GM21529 (cell line): ENCODE data around the gene FOSL2.

Source experiments
- ATAC-seq: cut with Tn5 transposase; IDR thresholded peaks from one replicate; pipeline ENCODE4 v1.9.1; 2021; ENCODE audit not compliant: unreplicated experiment

Gene FOSL2

DNA sequence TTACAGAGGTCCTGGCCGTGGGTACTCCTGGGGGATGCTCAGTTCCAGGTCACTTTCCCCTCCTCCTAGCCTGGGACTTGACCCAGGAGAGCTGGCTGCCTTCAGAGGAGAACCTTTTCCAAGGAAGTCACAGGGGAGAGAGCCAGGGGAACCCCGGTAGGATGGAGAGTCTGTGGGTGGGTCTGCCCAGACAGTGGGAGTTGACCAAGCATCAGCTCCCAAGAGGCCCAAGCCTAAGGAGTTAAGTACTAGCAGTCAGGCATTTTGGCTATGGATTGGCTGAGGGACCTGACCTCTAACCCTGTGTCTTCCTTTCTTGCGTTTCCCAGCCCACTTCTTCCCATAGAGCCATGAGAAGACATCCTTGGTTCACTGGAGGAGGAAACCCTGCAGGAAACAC lies 54.4 kb downstream of the FOSL2 start:
- no peak for ATAC-seq

DNA sequence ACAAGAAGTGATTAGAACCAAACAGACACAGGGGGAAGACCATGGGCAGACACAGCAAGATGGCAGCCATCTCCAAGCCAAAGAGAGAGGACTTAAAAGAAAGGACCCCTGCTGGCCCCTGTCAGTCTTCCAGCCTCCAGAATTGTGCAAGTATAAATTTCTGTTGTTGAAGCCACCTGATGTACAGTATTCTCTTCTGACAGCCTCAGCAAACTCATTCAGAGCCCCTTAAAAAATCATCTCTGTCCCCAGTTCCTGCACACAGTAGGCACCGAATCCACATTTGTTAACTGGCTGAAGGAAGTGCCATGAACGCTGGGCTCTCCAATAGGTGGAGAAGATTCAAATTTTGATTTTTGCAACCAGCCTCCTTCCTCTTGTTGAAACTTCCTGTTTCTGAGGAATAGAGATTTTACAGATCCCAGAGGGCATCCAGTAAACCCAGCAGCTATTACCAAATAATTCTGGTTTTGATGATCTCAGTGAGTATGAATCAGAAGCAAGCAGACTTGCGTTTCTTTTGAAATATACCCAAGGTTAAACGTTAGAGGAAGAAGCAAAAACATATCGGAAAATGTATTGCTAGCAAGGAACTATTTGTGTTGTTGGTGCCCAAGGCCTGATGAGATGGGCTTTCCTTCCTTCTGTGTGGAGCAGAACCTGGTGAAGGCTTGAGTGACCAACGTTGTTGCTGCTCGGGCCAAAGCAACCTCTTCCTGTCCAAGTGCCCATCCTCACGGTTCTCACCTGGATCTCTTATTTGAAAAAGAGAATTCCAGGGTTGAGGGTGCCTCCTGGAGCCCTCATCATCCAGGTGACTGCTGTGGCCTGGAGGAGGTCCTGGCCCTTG lies 55.5 kb downstream of the FOSL2 start:
- ATAC-seq = no peak

DNA sequence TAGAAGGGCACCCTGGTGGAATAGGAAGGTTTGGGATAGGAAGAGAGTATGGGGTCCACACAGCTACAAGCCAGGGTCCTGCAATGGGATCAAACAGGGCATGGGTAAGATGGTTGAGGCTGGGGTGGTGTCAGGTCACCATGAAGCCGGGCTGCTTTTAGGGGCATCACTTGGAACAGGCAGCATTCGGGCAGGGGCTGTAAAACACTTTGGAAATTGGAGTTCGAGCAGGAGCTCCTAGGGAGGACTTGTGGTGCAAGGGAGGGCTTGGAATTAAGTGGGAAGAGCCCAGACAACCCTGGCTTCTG lies 56.1 kb downstream of the FOSL2 start:
- ATAC-seq = no peak

DNA sequence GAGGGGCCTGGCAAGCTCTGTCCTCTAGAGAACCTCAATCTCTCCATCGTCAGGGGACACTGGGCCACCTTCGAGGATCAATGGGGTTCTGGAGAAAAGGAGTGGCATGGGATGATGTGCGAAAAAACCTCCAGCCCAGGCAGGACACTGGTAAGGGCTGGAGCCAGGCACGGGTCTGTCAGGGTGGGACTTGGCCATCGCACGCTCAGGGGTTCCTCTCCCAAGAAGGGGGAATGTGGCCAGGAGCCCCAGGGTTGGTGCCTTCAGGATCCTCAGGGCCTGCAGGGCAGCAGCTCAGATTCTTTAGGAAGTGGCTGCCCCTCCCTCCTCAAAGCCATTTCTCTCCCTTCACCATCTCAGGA lies 56.4 kb downstream of the FOSL2 start:
- ATAC-seq = no peak

DNA sequence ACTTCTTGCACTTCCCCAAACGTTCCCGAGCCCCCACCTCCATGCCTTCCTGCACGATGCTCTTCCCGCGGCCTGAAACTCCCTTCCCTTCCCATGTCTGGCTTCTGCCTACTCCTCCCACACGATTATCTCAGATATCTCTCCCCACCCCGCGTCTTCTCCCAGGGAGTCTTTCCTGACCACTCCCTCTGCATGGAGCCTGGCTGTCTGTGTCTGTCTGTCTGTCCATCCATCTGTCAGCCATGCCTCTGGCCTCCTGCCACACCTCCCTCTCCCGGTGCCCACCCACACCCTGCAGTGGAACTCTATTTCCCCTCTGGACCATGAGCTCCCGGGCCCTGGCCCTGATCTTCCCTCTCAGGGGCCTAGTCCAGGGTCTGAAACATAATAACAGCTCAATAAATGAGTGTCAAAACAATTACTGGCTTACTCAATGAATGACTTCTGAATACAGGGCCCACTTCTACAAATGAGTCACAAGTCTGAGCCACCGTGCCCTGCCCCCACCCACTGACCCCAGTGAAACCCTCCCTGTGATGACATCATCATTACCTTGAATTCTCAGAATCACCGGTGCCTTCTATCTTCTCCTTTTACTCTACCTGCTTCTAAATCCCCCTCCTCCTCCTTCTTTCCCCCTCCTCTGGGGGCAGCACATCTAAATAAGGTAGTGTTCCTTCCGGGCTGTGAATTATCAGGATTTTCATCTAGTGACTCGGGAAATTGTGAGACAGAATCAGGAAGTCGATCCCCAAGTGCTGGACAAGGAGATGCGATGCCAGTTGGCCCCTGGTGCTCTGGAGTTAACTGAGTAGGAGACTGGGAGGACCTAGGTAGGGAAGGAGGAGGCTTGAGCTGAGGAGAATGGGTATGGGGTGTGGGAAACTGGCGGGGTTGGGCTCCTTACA lies 57.1 kb downstream of the FOSL2 start:
- no peak for ATAC-seq

DNA sequence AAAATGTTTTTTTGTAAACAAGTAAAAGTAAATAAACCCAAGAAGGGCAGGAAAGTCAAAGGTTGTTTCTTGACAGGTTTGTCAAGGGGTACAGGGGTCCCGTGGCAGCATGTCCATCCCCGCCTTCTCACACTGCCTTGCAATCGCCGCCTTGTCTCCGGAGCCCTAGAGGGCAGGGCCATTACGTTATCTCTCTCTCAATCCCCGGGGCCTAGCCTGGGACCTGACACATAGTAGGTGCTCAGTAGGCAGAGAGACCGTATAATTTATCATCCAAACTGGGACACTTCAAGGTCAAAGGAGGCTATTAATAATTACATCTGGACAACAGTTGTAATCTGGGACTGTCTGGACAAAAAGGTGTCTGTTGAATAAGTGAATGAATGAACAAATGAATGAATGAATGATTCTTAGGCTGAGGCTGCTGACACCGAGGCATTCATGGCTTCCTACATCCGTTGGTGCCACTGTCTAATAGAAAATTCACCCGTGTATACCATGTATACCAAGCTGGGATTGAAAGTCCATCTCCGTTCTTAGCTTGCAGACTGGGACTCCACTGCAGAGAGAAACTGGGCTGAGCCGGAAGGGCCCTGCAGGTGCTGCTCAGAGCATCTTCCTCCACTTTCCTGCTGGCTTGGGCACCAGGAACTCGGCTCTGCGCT lies 58.4 kb downstream of the FOSL2 start:
- no peak for ATAC-seq

DNA sequence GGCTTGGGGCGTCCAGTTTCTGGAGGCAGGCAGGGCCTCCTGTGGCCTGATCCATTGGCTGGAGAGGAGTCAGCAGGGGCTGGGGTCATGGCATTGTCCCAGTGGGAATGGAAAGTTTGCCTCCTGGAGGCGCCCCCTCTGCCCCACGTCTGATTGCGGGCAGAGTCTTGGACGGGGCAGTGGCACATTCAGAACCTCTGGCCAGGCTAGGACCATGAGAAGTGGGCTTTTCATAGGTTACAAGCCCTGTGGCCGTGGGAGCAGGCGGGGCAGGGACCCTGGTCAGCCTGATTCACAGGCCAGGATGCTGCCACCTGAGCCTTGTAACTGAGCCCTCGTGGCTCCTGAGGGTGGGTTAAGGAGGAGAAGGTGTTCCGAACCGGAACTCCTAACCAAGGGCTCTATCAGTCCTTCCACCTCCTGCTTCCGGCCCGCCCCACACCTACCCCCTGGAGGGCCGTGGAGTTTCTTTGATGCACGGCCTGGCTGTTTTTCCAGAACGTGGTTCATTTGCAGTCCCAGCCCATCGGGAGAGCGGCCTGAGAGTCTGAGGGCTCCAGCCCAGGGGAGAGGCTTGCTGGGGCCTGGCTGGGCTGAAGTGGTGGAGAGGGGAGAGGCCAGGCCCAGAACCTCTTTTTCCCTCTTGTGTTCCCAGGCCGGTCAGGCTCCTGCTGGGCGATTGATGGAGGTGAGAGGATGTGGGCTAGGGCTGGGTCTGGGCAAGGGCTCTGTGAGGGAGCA lies 59.3 kb downstream of the FOSL2 start:
- no peak for ATAC-seq

DNA sequence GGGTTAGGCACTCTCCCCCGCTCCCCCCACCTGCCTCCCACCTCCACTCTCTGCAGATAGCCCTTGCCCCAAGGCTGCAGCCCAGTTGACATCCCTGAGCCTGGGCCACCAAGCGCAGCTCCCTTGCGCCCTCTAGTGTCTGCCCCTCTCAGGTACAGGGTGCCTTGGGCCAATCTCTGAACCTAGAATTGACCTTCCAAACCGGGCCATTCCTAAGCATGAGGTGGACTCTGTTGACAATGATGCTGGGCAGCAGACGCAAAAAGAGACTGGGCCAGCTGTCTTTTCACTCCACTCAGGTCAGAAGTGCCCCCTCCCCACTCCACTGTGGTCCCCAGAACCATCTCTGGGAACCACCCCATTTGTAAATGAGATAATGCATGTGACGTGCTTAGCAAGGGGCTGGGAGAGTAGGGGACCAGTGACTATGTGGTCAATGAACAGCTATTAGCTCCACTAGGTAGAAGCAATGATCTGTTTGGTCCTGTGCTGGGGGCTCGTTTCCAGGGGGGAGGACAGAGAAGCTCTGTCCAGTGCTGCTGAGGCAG lies 60.0 kb downstream of the FOSL2 start:
- ATAC-seq = no peak

DNA sequence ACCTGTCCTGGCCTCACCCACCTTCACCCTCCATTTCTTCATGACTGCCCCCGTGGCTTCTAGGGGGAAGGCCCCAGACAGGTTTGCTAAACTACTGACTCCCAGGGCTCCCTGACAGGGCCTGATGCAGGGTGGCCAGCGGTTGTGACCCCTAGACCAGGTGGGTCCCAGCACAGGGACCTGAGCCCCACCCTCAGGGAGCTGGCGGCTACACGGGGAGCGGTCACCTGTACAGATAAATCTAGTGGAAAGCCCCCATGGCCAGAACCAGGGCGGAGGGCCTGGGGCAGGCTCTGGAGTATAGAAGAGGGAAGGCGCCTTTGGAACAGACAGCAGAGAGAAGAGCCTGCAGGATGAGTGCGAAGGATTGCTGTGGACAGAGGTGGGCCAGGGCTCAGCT lies 60.7 kb downstream of the FOSL2 start:
- ATAC-seq = no peak

DNA sequence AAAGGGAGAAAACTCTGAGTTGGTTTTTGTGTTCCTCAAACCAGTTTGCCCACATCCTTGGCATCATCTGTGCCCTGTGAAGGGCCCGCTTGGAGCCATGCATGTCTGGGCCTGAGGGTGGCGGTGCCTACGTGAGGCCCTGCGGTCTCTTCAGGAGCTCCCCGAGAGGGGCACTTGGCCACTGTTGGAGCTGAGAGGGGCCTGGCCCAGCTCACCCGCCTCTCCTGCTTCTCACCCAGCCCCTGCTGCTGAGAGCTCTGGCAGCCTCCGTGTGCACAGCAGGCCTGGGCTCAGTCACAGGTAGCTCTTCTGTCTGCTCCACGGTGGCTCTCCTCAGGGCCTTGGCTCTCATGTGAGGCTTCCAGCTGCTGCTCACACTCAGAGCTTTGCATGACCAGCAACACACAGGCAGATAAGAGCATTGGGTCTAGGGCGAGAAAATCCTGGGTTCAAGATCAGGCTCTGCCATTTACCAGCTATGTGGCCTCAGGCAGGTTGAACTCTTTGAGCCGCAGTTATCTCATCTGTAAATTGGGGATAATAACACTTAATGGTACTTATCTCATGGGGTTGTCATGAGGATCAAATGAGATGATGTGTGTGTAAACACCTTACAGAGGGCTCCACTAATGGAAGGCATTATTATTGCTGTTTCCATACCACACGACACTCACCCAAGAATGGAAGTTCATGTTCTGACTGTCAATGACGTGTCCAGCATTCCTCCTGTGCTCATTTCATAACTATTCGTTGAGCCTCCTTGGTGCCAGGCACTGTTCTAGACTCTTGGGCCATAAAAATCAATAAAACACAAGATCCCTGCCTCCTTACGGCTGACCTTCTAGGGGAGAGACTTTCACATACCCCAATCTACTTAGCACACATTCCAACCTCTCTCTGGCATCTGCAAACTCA lies 61.6 kb downstream of the FOSL2 start:
- ATAC-seq = no peak

DNA sequence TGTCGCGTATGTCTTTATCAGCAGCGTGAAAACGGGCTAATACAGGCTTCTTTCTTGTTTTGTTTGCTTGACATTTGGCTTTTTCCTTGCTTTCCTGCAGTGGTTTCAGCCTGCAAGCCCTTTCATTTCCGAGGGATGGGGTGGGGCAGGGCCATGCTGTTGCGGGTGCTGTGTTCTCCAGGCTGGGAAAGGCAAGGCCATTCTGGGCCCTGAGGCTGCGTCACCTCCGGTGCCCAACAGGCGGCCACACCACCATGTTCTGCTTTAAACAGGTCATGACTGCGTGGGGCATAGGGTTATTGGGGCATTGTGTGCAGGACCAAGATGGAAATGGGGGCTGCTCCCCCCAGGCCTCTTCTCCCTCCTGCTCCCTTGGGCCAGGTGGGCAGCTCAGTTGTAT lies 64.6 kb downstream of the FOSL2 start:
- no peak for ATAC-seq

DNA sequence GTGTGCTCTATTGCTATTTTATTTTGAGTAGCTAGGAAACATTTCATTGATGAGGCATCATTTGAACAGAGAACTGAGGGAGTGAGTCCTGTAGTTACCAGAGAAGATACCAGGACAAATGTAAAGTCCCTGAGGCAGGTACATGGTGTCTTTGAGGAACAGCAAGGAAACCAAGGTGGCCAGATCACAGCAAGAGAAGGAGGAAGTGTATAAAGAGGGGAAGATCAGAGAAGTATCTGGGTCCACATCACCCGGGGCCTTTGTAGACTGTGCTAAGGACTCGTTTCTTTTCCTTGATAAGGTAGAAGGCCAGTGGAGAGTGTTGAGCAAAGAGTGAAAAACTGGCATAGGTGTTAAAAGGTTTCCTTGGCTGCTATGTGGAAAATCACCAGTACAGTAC lies 68.4 kb downstream of the FOSL2 start:
- no peak for ATAC-seq

DNA sequence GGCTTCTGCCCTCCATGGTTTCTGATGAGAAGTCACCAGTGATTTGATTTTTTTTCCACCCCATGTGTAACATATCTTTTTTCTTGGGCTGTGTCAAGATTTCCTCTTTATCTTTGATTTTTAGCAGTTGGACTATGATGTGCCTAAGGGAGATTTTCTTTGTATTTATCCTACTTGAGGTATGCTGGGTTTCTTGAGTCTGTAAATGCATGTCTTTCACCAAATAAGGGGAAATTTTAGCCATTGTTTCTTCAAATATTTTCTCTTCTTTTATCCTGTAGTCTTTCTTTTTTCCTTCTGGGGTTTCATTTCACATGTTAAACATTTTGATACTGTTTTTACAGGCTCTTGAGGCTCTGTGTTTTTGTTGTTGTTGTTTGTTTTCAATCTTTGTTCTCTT lies 69.5 kb downstream of the FOSL2 start:
- ATAC-seq = no peak

DNA sequence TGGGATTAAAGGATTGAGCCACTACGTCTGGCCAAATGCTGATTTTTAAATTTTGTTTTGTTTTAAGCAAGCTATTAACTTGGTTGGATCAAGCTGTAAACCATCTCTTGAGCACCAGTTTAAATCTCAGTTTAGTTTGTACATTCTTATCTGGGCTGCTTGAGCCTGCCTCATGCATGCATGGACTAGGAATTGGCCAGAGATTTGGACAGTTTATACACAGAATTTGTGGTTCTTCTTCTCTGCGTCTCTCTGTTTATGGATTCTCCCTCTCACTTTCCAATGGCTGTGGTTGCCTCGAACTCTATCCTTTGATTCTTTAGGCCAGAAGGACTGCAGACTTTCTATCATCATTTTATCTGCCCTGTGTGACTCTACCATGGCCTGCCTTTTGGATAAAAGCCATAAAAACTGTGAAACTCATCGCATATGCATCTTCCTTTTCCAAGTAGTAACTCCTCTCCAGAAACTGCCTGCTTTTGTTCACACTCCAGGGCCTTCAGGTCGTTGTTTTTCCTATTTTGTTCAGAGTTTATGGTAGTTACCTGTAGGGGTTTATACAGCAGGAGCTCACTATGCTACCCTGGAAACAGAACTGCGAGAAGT lies 70.7 kb downstream of the FOSL2 start:
- no peak for ATAC-seq

DNA sequence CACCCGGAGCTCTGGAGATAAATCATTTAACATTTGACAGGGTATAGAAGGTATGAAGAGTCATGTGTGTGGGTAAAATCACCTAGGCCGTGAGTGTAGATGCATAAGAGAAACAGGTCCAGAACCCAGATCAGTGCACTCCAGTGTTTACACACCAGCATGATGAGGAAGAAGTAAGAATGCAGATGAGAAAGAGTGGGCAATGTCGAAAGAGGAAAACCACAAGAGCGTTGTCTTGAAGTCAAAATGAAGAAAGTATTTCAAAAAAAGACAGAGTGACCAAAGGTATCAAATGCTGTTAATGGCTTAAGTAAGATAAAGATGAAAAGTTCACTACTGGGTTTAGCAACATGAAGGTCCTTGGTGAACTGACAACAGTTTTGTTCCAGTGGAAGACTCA lies 71.2 kb downstream of the FOSL2 start:
- ATAC-seq = no peak

DNA sequence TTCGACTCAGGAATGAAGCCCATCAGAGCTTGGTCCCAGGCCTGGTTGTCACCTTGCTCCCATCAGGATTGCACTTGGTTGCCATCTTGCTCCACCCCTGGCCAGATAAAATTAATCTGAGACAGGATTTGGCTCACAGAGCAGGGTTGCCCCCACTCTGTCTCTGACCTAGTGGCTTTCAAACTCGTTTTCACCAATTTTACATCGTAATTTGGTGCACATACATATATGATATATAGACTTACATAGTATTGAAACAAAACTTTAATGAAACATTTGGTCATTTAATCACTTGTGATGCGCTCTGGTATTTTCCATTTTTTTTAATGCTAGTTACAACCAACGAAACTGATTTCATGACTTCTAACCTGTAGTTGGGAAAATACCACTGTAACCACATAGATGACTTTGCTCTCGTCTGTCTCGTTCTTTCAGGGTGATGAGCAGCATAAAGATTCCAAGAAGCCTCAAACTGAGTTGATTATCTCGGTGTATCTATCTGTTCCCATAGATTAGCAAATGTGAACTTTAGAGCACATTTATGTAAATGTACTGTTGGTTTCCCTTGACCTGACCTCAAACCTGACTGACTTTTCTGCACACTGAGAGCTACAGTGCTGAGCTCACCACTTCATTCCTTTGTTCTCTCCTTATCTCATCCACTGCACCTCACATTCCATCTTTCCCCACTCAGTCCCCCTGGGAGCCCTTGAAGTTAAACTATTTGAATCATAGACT lies 72.7 kb downstream of the FOSL2 start:
- no peak for ATAC-seq
